SU-DHL-6 (cell line): ENCODE data around the gene ANKRD33.

ENCODE experiments used
- H2AFZ ChIP-seq: fragments of 200-600 bp; sonication (generic); 2 replicates; pipeline ENCODE4 v1.6.1; 2014; ENCODE audit warnings: low read depth, mild to moderate bottlenecking, moderate library complexity, mixed read lengths, antibody characterized with exemption, low read length; ENCODE audit not compliant: severe bottlenecking
- H3F3A ChIP-seq: fragments of 200-600 bp; shearing (Covaris generic); 2 replicates; pipeline ENCODE4 v1.6.0; 2016; ENCODE audit warnings: antibody characterized with exemption, mild to moderate bottlenecking; ENCODE audit not compliant: insufficient read depth
- H3K27ac ChIP-seq: fragments of 200-600 bp; sonication (generic); 2 replicates; pipeline ENCODE4 v1.5.1; 2016; ENCODE audit warnings: low read depth, mild to moderate bottlenecking, low read length, moderate library complexity, mixed read lengths
- H3K27me3 ChIP-seq: fragments of 200-600 bp; sonication (generic), shearing (Covaris generic); 2 replicates; pipeline ENCODE4 v1.6.0; 2014; ENCODE audit warnings: mild to moderate bottlenecking, low read length
- H3K36me3 ChIP-seq: fragments of 200-600 bp; sonication (generic); 2 replicates; pipeline ENCODE4 v1.6.1; 2014; ENCODE audit warnings: mild to moderate bottlenecking, low read length, mixed read lengths
- H3K4me2 ChIP-seq: fragments of 300-600, 200-600 bp; shearing (Covaris generic), sonication (generic); 2 replicates; pipeline ENCODE4 v1.6.0; 2014; ENCODE audit warnings: low read length, low read depth, mild to moderate bottlenecking; ENCODE audit not compliant: poor library complexity, severe bottlenecking
- H3K4me3 ChIP-seq: fragments of 200-600 bp; sonication (generic); 2 replicates; pipeline ENCODE4 v1.5.1; 2014; ENCODE audit warnings: antibody characterized with exemption, low read length, mild to moderate bottlenecking, mixed read lengths; ENCODE audit not compliant: insufficient read depth, poor library complexity, severe bottlenecking
- H3K79me2 ChIP-seq: fragments of 200-600 bp; sonication (generic); 2 replicates; pipeline ENCODE4 v1.6.1; 2014; ENCODE audit warnings: mild to moderate bottlenecking, low read length, moderate library complexity; ENCODE audit not compliant: insufficient read depth
- H3K9ac ChIP-seq: fragments of 200-600 bp; sonication (generic); 2 replicates; pipeline ENCODE4 v1.7.0; 2014; ENCODE audit warnings: mild to moderate bottlenecking, low read length
- H3K9me2 ChIP-seq: fragments of 200-600 bp; sonication (generic); replicated peaks from 2 replicates; pipeline ENCODE4 v1.6.1; 2014; ENCODE audit warnings: low read length; ENCODE audit not compliant: insufficient read depth
- H3K9me3 ChIP-seq: fragments of 200-600 bp; sonication (generic); 2 replicates; pipeline ENCODE4 v1.6.1; 2014; ENCODE audit warnings: low read length, mixed read lengths; ENCODE audit not compliant: insufficient read depth
- H4K20me1 ChIP-seq: fragments of 200-600 bp; sonication (generic); 2 replicates; pipeline ENCODE4 v1.6.1; 2014; ENCODE audit warnings: low read depth, mild to moderate bottlenecking, antibody characterized with exemption, low read length, moderate library complexity, mixed read lengths
- CTCF ChIP-seq: fragments of 200-600 bp; sonication (generic); IDR thresholded peaks from one replicate; pipeline ENCODE4 v1.5.1; 2017; ENCODE audit warnings: antibody characterized with exemption, mild to moderate bottlenecking, low read length, moderate library complexity; ENCODE audit not compliant: insufficient read depth, poor library complexity, severe bottlenecking
- EZH2phosphoT487 ChIP-seq: fragments of 200-600 bp; sonication (generic), shearing (Covaris generic); conservative IDR thresholded peaks from 2 replicates; pipeline ENCODE4 v1.6.1; 2018; ENCODE audit warnings: mild to moderate bottlenecking, antibody characterized with exemption, low read length, moderate library complexity, mixed read lengths

ANKRD33 gene

GRCh38 chr12:51920046-51920445, 32.1 kb downstream of the ANKRD33 start:
- no peak overlapping the region for H3K4me2 ChIP-seq
- TF ChIP-seq EZH2phosphoT487: no peak
- TF ChIP-seq CTCF: no peak
- H3K9ac ChIP-seq: no peak overlapping the region
- no peak overlapping the region for H3K4me3 ChIP-seq
- no peak overlapping the region for H3K27ac ChIP-seq
- H4K20me1 ChIP-seq: no peaks in the 10 kb centered on the region
- no peaks in the 10 kb centered on the region for H3K79me2 ChIP-seq
- H2AFZ ChIP-seq: no peak overlapping the region
- no peaks in the 10 kb centered on the region for H3F3A ChIP-seq
- H3K27me3 ChIP-seq: no peaks in the 10 kb centered on the region
- no peaks in the 10 kb centered on the region for H3K9me2 ChIP-seq
- H3K36me3 ChIP-seq: no peaks in the 10 kb centered on the region
- H3K9me3 ChIP-seq: no peaks in the 10 kb centered on the region

DNA sequence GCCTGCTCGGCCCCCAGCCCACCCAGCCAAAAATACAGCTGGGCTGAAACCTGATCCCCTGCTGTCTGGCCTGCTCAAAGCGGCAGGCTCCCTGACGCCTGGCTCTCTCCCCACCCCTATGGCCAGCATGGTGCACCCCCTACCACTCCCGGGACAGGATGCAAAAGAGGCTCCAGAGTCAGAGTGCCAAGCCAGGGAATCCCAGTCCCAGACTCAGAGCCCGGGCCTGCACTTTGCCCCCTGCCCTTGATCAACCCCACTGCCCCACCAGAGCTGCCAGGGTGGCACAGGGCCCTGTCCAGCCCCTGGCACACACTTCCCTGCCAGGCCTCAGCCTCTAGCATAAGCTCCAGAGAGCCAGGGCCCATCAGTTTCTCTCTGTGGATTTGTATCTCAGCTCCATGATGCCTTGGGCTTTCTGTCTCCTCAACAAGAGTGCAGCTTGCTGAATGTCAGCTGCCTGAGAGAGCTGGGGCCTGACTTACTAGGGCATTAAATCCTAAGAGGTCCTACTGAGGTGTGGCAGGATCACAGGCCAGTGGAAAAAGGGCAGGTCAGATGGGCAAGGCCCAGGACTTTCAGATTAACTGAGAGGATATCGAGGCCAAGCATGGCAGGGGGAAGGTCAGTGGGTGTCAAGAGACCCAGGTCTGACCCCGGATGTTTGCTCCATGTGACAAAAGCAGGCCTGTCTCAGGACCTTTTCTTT, 33.3 kb downstream of the ANKRD33 start:
- Histone ChIP-seq H3K27ac (no peak overlapping the region), H2AFZ (no peak overlapping the region), H3K27me3 (no peaks in the 10 kb centered on the region), H3K36me3 (no peaks in the 10 kb centered on the region), H3K4me3 (no peak overlapping the region), H3K9me2 (no peaks in the 10 kb centered on the region), H3K79me2 (no peaks in the 10 kb centered on the region), H3K9ac (no peak overlapping the region), H3K9me3 (no peaks in the 10 kb centered on the region), H4K20me1 (no peaks in the 10 kb centered on the region), H3K4me2 (no peak overlapping the region), H3F3A (no peaks in the 10 kb centered on the region)
- TF ChIP-seq EZH2phosphoT487: no peak
- TF ChIP-seq CTCF: no peak

DNA sequence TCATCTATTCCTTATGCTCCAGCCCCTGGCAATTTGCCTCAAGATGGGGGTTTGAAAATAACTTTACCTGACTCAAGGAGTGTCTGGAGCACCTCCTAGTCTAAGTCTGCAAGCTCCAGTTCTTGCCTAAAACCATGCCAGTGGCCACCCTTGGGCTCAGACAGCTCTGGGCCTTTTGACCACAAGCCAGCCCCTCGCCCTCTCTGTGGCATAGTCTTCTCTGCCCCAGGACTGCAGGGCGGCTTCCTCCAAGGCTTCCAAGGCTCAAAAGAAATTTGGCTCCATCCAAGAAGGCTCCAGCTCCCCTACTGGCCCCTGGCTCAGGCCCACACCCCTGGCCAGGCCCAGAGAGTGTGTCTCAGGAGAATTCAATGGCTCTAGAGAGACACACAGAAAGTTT, 34.2 kb downstream of the ANKRD33 start:
- Histone ChIP-seq H3K9me2 (no peaks in the 10 kb centered on the region), H3K4me3 (no peak overlapping the region), H2AFZ (no peak overlapping the region), H3K9me3 (no peaks in the 10 kb centered on the region), H3K27me3 (no peaks in the 10 kb centered on the region), H3K4me2 (no peak overlapping the region), H3K79me2 (no peaks in the 10 kb centered on the region), H3K9ac (no peak overlapping the region), H3K27ac (no peak overlapping the region), H4K20me1 (no peaks in the 10 kb centered on the region), H3F3A (no peaks in the 10 kb centered on the region), H3K36me3 (no peaks in the 10 kb centered on the region)
- TF ChIP-seq CTCF (no peak), EZH2phosphoT487 (no peak)
